GM23248 (cell line): ENCODE results near the gene INTS4.

Source experiments
- EZH2 ChIP-seq: fragments of 200-600 bp; sonication (generic); IDR thresholded peaks from 2 replicates; pipeline ENCODE4 v1.6.1; 2018; ENCODE audit warnings: antibody characterized with exemption, mild to moderate bottlenecking; ENCODE audit not compliant: insufficient read depth, poor library complexity, severe bottlenecking
- EZH2phosphoT487 ChIP-seq: fragments of 200-600 bp; sonication (generic); IDR thresholded peaks from 2 replicates; pipeline ENCODE4 v1.6.1; 2018; ENCODE audit warnings: antibody characterized with exemption, moderate library complexity, mild to moderate bottlenecking, low read depth; ENCODE audit not compliant: insufficient read depth

GRCh38 chr11:77993902-77994301 is 566 bp downstream of the INTS4 start:
- no peak for TF ChIP-seq EZH2
- TF ChIP-seq EZH2phosphoT487 = no peak
